ENCODE results near the gene MED16.
A peak's percentile ranks its signal among the peaks of the same experiment; 100 is the strongest.

The MED16 gene

DNA sequence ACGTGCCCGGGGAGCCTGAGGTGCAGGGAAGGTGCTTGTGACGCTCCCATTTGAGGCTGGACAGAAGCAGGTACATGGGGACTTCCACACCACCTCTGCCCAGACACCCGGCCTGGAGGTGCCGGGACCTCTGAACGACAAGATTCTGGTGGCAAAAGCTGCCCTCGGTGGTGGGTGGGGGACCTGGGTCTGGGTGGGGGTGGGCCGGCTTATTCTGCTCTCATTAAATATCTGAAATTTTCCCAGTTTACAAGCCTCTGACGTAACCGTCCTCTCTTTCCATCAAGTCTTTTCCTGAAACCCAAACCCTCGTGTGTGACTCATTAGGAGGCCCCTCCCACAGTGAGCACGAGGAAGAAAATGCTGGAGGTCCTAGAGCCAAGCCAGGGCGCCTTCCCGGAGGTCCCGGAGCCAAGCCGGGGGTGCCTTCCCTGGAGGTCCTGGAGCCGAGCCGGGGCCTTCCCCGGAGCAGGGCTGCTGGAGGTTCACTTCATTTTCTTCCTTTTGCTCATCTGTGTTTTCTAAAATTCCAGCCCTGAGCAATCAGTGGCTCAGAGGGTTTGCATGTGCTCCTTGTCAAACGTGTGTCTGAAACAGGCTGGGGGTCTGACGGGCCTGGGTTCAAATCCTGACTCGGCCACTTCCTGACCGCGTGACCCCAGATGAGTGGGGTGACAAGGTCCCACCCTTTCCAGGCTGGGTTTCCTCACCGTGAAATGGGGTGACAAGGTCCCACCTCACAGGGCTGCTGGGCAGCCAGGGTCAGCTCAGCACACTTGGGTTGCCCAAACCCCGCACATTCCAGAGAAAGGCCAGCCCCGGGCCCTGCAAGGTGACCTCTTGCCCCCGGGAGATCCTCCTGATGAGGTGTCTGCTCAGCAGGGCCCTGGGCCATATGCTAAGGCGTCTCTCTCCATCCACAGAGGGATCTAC, 23.5 kb downstream of the MED16 start:
- Histone ChIP-seq H3K4me1 (ENCODE audit: insufficient read depth, low read length) (no peaks in the 10 kb centered on the region), H3K27ac (ENCODE audit: low read length) (no peak overlapping the region), H3K79me2 (ENCODE audit: insufficient read depth, low read length) (no peaks in the 10 kb centered on the region), H3K9me3 (ENCODE audit: insufficient read depth, low read length, severe bottlenecking) (no peaks in the 10 kb centered on the region), H3K36me3 (ENCODE audit: insufficient read depth, low read length) (peaks cover 54% of the 10 kb centered on the region), H4K20me1 (ENCODE audit: insufficient read depth, low read length) (peaks cover 5% of the 10 kb centered on the region; the same call in 1 of the 2 replicates), H3K4me2 (ENCODE audit: insufficient read depth, low read length) (no peak overlapping the region), H3K4me3 (ENCODE audit: low read depth in 1 of 2, low read length in 2 of 2) (no peak overlapping the region), H3K9ac (ENCODE audit: low read depth, low read length) (no peak overlapping the region), H2AFZ (ENCODE audit: low read depth, low read length) (no peak overlapping the region), H3K27me3 (ENCODE audit: insufficient read depth, low read length, poor library complexity) (no peaks in the 10 kb centered on the region)
- TF ChIP-seq, protein P1, sequence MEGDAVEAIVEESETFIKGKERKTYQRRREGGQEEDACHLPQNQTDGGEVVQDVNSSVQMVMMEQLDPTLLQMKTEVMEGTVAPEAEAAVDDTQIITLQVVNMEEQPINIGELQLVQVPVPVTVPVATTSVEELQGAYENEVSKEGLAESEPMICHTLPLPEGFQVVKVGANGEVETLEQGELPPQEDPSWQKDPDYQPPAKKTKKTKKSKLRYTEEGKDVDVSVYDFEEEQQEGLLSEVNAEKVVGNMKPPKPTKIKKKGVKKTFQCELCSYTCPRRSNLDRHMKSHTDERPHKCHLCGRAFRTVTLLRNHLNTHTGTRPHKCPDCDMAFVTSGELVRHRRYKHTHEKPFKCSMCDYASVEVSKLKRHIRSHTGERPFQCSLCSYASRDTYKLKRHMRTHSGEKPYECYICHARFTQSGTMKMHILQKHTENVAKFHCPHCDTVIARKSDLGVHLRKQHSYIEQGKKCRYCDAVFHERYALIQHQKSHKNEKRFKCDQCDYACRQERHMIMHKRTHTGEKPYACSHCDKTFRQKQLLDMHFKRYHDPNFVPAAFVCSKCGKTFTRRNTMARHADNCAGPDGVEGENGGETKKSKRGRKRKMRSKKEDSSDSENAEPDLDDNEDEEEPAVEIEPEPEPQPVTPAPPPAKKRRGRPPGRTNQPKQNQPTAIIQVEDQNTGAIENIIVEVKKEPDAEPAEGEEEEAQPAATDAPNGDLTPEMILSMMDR (IDR thresholded peaks at IDR 0.05; ENCODE audit: borderline replicate concordance, extremely low read depth, low read length, poor library complexity, severe bottlenecking), result no peak
- TF ChIP-seq EZH2 (IDR thresholded peaks at IDR 0.05; ENCODE audit: borderline replicate concordance, low read depth, low read length, severe bottlenecking), result no peak
- no peak for DNase-seq
- no peak for ATAC-seq (ENCODE audit: insufficient read depth, low read depth)

DNA sequence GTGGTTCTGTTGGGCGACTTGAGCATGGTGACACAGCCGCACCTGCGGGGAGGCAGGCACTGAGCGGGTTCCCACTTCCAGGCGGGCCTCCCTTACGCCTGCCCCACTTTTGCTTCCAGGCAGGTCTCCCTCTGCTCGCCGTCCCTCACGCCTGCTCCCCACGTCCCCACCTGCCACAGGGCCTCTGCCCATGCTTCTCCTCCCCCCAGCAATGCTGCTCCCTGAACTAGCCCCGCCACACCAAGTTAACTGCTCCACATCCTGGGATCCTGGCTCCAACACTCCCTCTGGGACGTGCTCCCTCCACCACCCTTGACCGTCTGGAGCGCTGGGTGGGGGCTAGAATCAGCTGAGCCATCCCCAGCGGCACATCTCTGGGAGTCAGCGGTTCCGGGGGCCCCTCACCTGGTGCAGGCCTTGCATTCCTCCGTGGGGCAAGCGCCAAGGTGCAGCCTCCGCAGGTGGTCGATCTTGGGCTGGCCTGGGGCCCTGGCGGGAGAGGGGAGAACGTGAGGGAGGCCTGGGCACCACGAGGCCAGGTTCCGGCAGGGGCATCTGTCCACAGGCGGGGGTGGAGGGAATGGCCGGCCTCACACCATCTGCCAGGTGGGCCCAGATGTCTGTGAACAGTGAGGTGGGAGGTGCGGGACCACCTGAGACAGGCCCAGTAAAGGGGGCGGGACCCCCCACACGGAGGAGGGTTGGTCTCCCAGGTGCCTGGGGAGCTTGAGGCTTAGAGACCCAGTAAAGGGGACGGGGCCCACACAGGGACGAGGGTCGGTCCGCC, 24.3 kb downstream of the MED16 start:
- no peak for ATAC-seq (ENCODE audit: insufficient read depth, low read depth)

DNA sequence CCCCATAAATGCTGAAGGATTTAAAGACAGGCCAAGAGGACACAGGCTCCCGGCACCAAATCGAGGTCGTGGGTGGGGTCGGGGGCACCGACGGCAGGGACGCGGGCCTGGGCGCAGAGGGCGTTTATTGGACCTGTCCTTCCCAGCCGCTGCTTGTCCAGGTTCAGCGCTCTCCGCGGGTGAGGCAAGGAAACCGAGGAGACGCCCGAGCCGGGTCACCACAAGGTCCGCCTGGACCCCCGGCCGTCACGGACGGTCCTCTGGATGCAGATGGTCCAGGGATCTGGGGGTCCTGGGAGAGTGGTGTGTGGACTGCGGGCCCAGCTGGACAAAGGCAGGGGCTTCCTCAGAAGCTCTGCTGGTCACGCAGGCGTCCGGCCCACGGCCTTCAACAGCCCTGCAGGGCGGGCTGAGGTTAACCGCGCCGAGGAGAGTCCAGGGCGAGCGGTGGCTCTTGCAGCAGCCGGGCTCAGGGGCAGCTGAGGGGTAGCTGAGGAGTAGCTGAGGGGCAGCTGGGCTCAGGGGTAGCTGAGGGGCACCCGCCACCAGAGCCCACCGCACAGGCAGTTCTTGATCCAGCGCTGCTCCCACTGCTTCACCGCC, 25.0 kb downstream of the MED16 start:
- DNase-seq (no peak), ATAC-seq (ENCODE audit: insufficient read depth, low read depth) (no peak)
- H2AFZ ChIP-seq (ENCODE audit: low read depth, low read length), result no peak overlapping the region
- H3K4me1 ChIP-seq (ENCODE audit: insufficient read depth, low read length), result peaks cover 3% of the 10 kb centered on the region
- no peaks in the 10 kb centered on the region for H3K27me3 ChIP-seq (ENCODE audit: insufficient read depth, low read length, poor library complexity)
- peaks cover 43% of the 10 kb centered on the region for H3K36me3 ChIP-seq (ENCODE audit: insufficient read depth, low read length)
- TF ChIP-seq, protein P1 (IDR thresholded peaks at IDR 0.05; ENCODE audit: borderline replicate concordance, extremely low read depth, low read length, poor library complexity, severe bottlenecking), result no peak
- TF ChIP-seq EZH2 (IDR thresholded peaks at IDR 0.05; ENCODE audit: borderline replicate concordance, low read depth, low read length, severe bottlenecking), result no peak
- no peaks in the 10 kb centered on the region for H3K9me3 ChIP-seq (ENCODE audit: insufficient read depth, low read length, severe bottlenecking)
- no peak overlapping the region for H3K4me3 ChIP-seq (ENCODE audit: low read depth in 1 of 2, low read length in 2 of 2)
- H4K20me1 ChIP-seq (ENCODE audit: insufficient read depth, low read length), result peaks cover 9% of the 10 kb centered on the region; the same call in 1 of the 2 replicates
- H3K79me2 ChIP-seq (ENCODE audit: insufficient read depth, low read length), result no peaks in the 10 kb centered on the region
- no peak overlapping the region for H3K27ac ChIP-seq (ENCODE audit: low read length)
- H3K9ac ChIP-seq (ENCODE audit: low read depth, low read length), result no peak overlapping the region
- no peak overlapping the region for H3K4me2 ChIP-seq (ENCODE audit: insufficient read depth, low read length)

More for the DNA sequence above, 24.3 kb downstream of the MED16 start:
- H3K36me3 ChIP-seq (ENCODE audit: insufficient read depth, low read length), result peaks cover 48% of the 10 kb centered on the region
- no peaks in the 10 kb centered on the region for H3K27me3 ChIP-seq (ENCODE audit: insufficient read depth, low read length, poor library complexity)
- H3K4me3 ChIP-seq (ENCODE audit: low read depth in 1 of 2, low read length in 2 of 2), result no peak overlapping the region
- H3K9me3 ChIP-seq (ENCODE audit: insufficient read depth, low read length, severe bottlenecking), result no peaks in the 10 kb centered on the region
- H3K27ac ChIP-seq (ENCODE audit: low read length), result no peak overlapping the region
- peaks cover 3% of the 10 kb centered on the region for H3K4me1 ChIP-seq (ENCODE audit: insufficient read depth, low read length)
- H3K4me2 ChIP-seq (ENCODE audit: insufficient read depth, low read length), result no peak overlapping the region
- no peak overlapping the region for H3K9ac ChIP-seq (ENCODE audit: low read depth, low read length)
- DNase-seq, result peak; percentile 14
- H4K20me1 ChIP-seq (ENCODE audit: insufficient read depth, low read length), result peaks cover 9% of the 10 kb centered on the region; the same call in 1 of the 2 replicates
- H2AFZ ChIP-seq (ENCODE audit: low read depth, low read length), result no peak overlapping the region
- TF ChIP-seq EZH2 (IDR thresholded peaks at IDR 0.05; ENCODE audit: borderline replicate concordance, low read depth, low read length, severe bottlenecking), result no peak
- TF ChIP-seq, protein P1 (IDR thresholded peaks at IDR 0.05; ENCODE audit: borderline replicate concordance, extremely low read depth, low read length, poor library complexity, severe bottlenecking), result no peak
- H3K79me2 ChIP-seq (ENCODE audit: insufficient read depth, low read length), result no peaks in the 10 kb centered on the region
